Neural crest cell (in vitro differentiated cells): Measurements from ENCODE around the gene SHFL. TPM values are rescaled to one million over a fixed set of nuclear protein-coding genes. Genes with fewer than 3 reads are reported as not detected.

ENCODE experiments used
- DNase-seq: peaks from one replicate; pipeline ENCODE4 v3.0.0; 2021; ENCODE audit warnings: low read depth, mixed read lengths, low spot score
- H3K27ac Mint-ChIP-seq: one replicate; pipeline ENCODE4 v1.8.0; 2021; ENCODE audit warnings: mild to moderate bottlenecking, mixed read lengths; ENCODE audit not compliant: unreplicated experiment
- H3K27me3 Mint-ChIP-seq: 2 replicates; pipeline ENCODE4 v1.8.0; 2021; ENCODE audit warnings: low read depth, mild to moderate bottlenecking, mixed read lengths
- H3K36me3 Mint-ChIP-seq: 2 replicates; pipeline ENCODE4 v1.8.0; 2021; ENCODE audit warnings: low read depth, mild to moderate bottlenecking, mixed read lengths
- H3K4me1 Mint-ChIP-seq: 2 replicates; pipeline ENCODE4 v1.8.0; 2021; ENCODE audit warnings: mixed read lengths
- H3K4me3 Mint-ChIP-seq: one replicate; pipeline ENCODE4 v1.8.0; 2021; ENCODE audit warnings: mild to moderate bottlenecking, mixed read lengths
- H3K9me3 Mint-ChIP-seq: 2 replicates; pipeline ENCODE4 v1.8.0; 2021; ENCODE audit warnings: mixed read lengths
- CTCF ChIP-seq: fragments of 200-600 bp; sonication (generic); conservative IDR thresholded peaks from 2 replicates; pipeline ENCODE4 v1.5.0; 2021; ENCODE audit warnings: antibody characterized with exemption, mild to moderate bottlenecking
- total RNA-seq: library from RNA; stranded (reverse); gene quantifications from 2 replicates; pipeline ENCODE4 v1.2.1, GENCODE V29; 2021

SHFL gene
- total RNA-seq, 1 donor from 2014 or later = 0.89 TPM

GRCh38 chr19:10126213-10126639 is 40.1 kb downstream of the SHFL start:
- no peaks in the 10 kb centered on the region for H3K27me3 Mint-ChIP-seq
- H3K27ac Mint-ChIP-seq = no peak overlapping the region
- no peak overlapping the region for H3K4me3 Mint-ChIP-seq
- peaks cover 4% of the 10 kb centered on the region for H3K36me3 Mint-ChIP-seq
- no peaks in the 10 kb centered on the region for H3K4me1 Mint-ChIP-seq
- no peak for TF ChIP-seq CTCF
- DNase-seq = no peak
- no peaks in the 10 kb centered on the region for H3K9me3 Mint-ChIP-seq

GRCh38 chr19:10132905-10133304 is 46.8 kb downstream of the SHFL start:
- H3K36me3 Mint-ChIP-seq = peaks cover 7% of the 10 kb centered on the region
- H3K27ac Mint-ChIP-seq = no peak overlapping the region
- TF ChIP-seq CTCF = no peak

GRCh38 chr19:10133596-10133995 is 47.5 kb downstream of the SHFL start:
- H3K4me1 Mint-ChIP-seq = no peaks in the 10 kb centered on the region
- H3K4me3 Mint-ChIP-seq = no peak overlapping the region
- peaks cover 7% of the 10 kb centered on the region for H3K36me3 Mint-ChIP-seq
- no peaks in the 10 kb centered on the region for H3K9me3 Mint-ChIP-seq
- DNase-seq = no peak
- no peak for TF ChIP-seq CTCF
- no peaks in the 10 kb centered on the region for H3K27me3 Mint-ChIP-seq
- H3K27ac Mint-ChIP-seq = no peak overlapping the region

More at GRCh38 chr19:10132905-10133304, 46.8 kb downstream of the SHFL start:
- DNase-seq = no peak
- no peaks in the 10 kb centered on the region for H3K4me1 Mint-ChIP-seq
- no peak overlapping the region for H3K4me3 Mint-ChIP-seq
- no peaks in the 10 kb centered on the region for H3K9me3 Mint-ChIP-seq
- no peaks in the 10 kb centered on the region for H3K27me3 Mint-ChIP-seq

GRCh38 chr19:10134040-10134439 is 47.9 kb downstream of the SHFL start:
- Mint-ChIP-seq H3K4me3 (no peak overlapping the region), H3K27me3 (no peaks in the 10 kb centered on the region), H3K9me3 (no peaks in the 10 kb centered on the region), H3K27ac (no peak overlapping the region), H3K36me3 (peaks cover 7% of the 10 kb centered on the region), H3K4me1 (no peaks in the 10 kb centered on the region)
- no peak for DNase-seq
- TF ChIP-seq CTCF = no peak

GRCh38 chr19:10135551-10136334 is 49.6 kb downstream of the SHFL start:
- no peak for TF ChIP-seq CTCF
- Mint-ChIP-seq H3K27me3 (no peaks in the 10 kb centered on the region), H3K4me3 (no peak overlapping the region), H3K27ac (no peak overlapping the region), H3K9me3 (no peaks in the 10 kb centered on the region), H3K4me1 (no peaks in the 10 kb centered on the region), H3K36me3 (peaks cover 7% of the 10 kb centered on the region)
- no peak for DNase-seq
